Endothelial cell of umbilical vein (primary cell): ENCODE results near the gene NKX2-3. TPM values are rescaled to one million over a fixed set of nuclear protein-coding genes. Genes with fewer than 3 reads are reported as not detected.

Experiments used
- polyA plus RNA-seq, 4 experiments: library from polyadenylated mRNA; depleted of rRNA in 3 of 4; stranded (reverse) in 3 of 4; unstranded in 1 of 4; fragments of >200 nt; gene quantifications; 2 replicates each; pipeline versions ENCODE4 v1.2.1 to v1.2.3, GENCODE V29; 2011 to 2012; ENCODE audit warnings: missing spikeins in 1 of 4
- total RNA-seq: library from RNA; stranded (reverse); gene quantifications from 2 replicates; pipeline ENCODE4 v1.2.3, GENCODE V29; 2021

Gene NKX2-3
- total and polyA plus RNA-seq, 2 donors (not counting 3 experiments of a cell fraction or from before 2014, with no cell fraction given): not detected

Other genes with a start within 250 kb of the NKX2-3 start
- not detected in 2 replicates for gene CNNM1, start 203.6 kb upstream of the NKX2-3 start, total RNA-seq
- not detected in 2 replicates for gene CNNM1, start 203.6 kb upstream of the NKX2-3 start, polyA plus RNA-seq
- 36.3 and 40.7 TPM in 2 replicates for gene GOT1, start 102.3 kb upstream of the NKX2-3 start, total RNA-seq
- 14.4 and 16.2 TPM in 2 replicates for gene GOT1, start 102.3 kb upstream of the NKX2-3 start, polyA plus RNA-seq
- gene SLC25A28, start 87.5 kb downstream of the NKX2-3 start, total RNA-seq: 32.6 and 33.7 TPM in 2 replicates
- gene SLC25A28, start 87.5 kb downstream of the NKX2-3 start, polyA plus RNA-seq: 38.8 and 39.6 TPM in 2 replicates
- gene ENTPD7, start 126.6 kb downstream of the NKX2-3 start, total RNA-seq: 18.5 and 20.6 TPM in 2 replicates
- 8.8 and 10.1 TPM in 2 replicates for gene ENTPD7, start 126.6 kb downstream of the NKX2-3 start, polyA plus RNA-seq
- 31.7 and 34.6 TPM in 2 replicates for gene COX15, start 199.2 kb downstream of the NKX2-3 start, total RNA-seq
- gene COX15, start 199.2 kb downstream of the NKX2-3 start, polyA plus RNA-seq: 13.7 and 16.6 TPM in 2 replicates
- gene CUTC, start 199.3 kb downstream of the NKX2-3 start, total RNA-seq: 17.7 and 20.4 TPM in 2 replicates
- gene CUTC, start 199.3 kb downstream of the NKX2-3 start, polyA plus RNA-seq: 14.4 and 23.1 TPM in 2 replicates
- 1.7 and 3.3 TPM in 2 replicates for gene ABCC2, start 249.7 kb downstream of the NKX2-3 start, total RNA-seq
- gene ABCC2, start 249.7 kb downstream of the NKX2-3 start, polyA plus RNA-seq: 1.5 and 1.6 TPM in 2 replicates